Endothelial cell of umbilical vein (primary cell): Measurements from ENCODE around the gene CEBPG.

ENCODE experiments used
- CTCF ChIP-seq, 2 donors: IDR thresholded peaks; 1 replicate in 1 of 2; 2 replicates in 1 of 2; pipeline ENCODE4 v1.5.1; 2011; ENCODE audit warnings: low read length in 2 of 2, mild to moderate bottlenecking in 2 of 2, moderate library complexity in 2 of 2, control low read depth in 1 of 2, inconsistent platforms in 1 of 2, low read depth in 1 of 2; ENCODE audit not compliant: insufficient read depth in 1 of 2; ENCODE audit errors: extremely low read depth in 1 of 2
- EZH2 ChIP-seq: IDR thresholded peaks from 2 replicates; pipeline ENCODE4 v1.6.1; 2012; ENCODE audit warnings: borderline replicate concordance, low read depth, mild to moderate bottlenecking, moderate library complexity, low read length, inconsistent platforms; ENCODE audit not compliant: severe bottlenecking
- JUN ChIP-seq: IDR thresholded peaks from 2 replicates; pipeline ENCODE4 v1.6.1; 2011; ENCODE audit warnings: borderline replicate concordance, low read depth; ENCODE audit not compliant: insufficient read length, insufficient read depth
- MAX ChIP-seq: IDR thresholded peaks from 2 replicates; pipeline ENCODE4 v1.6.1; 2011; ENCODE audit not compliant: insufficient read depth, insufficient read length
- MYC ChIP-seq: IDR thresholded peaks from one replicate; pipeline ENCODE4 v1.6.1; 2011; ENCODE audit warnings: mild to moderate bottlenecking, low read depth, low read length
- POLR2A ChIP-seq: IDR thresholded peaks from 2 replicates; pipeline ENCODE4 v1.6.1; 2012; ENCODE audit warnings: low read depth, mild to moderate bottlenecking, control low read depth, low read length
- POLR2AphosphoS5 ChIP-seq: IDR thresholded peaks from 2 replicates; pipeline ENCODE4 v1.6.1; 2012; ENCODE audit warnings: low read depth, mild to moderate bottlenecking, control low read depth, low read length, moderate library complexity; ENCODE audit not compliant: insufficient read depth

DNA sequence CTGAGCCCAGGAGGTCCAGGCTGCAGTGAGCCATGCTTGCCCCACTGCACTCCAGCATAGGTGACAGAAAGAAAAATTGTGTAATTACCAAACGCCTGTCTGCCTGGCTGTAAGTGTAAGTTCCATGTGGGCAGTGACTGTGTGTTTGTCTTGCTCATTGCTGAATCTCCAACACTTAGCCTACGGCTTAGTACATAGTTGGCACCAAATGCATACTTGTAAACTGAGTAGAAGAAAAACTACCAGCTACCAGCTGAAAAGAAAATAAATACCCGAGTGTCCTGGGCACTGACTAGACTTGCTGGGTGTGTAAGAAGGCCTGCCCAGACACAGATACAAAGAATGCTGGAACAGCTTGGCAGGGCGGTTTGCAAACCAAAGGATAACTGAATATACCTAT, 2.7 kb upstream of the CEBPG start:
- TF ChIP-seq POLR2A (no peak), CTCF (IDR thresholded peaks at IDR 0.05; ENCODE audit: extremely low read depth in 1 of 2, insufficient read depth in 1 of 2, low read depth in 1 of 2, low read length in 2 of 2) (no peak), POLR2AphosphoS5 (no peak), MAX (no peak), JUN (no peak), EZH2 (no peak), MYC (no peak)
